ENCODE results near the gene KSR2. TPM values are rescaled to one million over a fixed set of nuclear protein-coding genes. Genes with fewer than 3 reads are reported as not detected.

The KSR2 gene
- total RNA-seq, 4 donors from 2014 or later, result 0.32 to 7.0 (median 0.60) TPM

DNA sequence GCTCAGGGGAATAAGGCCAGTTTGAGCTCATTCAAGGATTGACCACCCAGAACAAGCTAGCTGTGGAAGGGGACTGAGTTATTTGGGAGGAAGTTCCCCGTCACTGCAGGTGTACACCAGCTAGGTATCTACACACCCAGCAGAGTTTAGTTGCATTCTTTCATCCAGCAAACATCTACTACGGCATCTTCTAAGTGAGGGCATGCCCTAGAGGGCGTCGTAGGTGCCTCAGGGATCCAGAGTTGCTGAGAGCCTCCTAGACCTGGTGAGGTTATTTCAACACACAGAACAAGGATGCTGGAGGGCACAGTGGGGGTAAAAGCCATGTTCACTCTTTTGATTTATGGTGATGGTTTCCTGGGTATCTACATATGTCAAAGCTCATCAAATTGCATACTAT, 149.6 kb downstream of the KSR2 start:
- intact Hi-C loops (cut with DNase I; ENCODE audit: low total_unique reads), result no loop called here
- no peak overlapping the region for H3K27ac ChIP-seq
- no peak for TF ChIP-seq POLR2AphosphoS5 (IDR thresholded peaks at IDR 0.05)
- TF ChIP-seq, protein P1, sequence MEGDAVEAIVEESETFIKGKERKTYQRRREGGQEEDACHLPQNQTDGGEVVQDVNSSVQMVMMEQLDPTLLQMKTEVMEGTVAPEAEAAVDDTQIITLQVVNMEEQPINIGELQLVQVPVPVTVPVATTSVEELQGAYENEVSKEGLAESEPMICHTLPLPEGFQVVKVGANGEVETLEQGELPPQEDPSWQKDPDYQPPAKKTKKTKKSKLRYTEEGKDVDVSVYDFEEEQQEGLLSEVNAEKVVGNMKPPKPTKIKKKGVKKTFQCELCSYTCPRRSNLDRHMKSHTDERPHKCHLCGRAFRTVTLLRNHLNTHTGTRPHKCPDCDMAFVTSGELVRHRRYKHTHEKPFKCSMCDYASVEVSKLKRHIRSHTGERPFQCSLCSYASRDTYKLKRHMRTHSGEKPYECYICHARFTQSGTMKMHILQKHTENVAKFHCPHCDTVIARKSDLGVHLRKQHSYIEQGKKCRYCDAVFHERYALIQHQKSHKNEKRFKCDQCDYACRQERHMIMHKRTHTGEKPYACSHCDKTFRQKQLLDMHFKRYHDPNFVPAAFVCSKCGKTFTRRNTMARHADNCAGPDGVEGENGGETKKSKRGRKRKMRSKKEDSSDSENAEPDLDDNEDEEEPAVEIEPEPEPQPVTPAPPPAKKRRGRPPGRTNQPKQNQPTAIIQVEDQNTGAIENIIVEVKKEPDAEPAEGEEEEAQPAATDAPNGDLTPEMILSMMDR (IDR thresholded peaks at IDR 0.05), result no peak
- TF ChIP-seq POLR2A (IDR thresholded peaks at IDR 0.05), result no peak
- no peak for TF ChIP-seq EP300 (IDR thresholded peaks at IDR 0.05; ENCODE audit: low read depth)

DNA sequence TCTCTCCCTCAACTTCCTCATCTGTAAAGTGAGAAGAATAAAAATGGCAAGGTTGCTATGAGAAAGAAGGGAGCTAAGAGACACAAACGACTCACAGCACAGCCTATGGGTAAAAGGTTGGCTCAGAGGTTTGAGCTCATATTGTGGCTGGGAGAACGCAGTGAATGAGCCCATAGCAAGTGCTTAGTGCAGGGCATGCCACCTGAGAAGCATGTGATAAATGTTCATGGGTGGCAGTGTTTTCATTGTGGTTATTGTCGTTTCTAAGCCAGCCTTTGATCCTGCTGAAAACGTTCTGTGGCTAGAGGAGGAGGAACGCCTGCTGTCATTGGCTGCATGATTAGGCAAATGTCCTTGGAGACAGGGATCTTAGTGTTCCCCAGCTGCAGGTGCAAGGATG, 150.4 kb downstream of the KSR2 start:
- intact Hi-C loops (cut with DNase I; ENCODE audit: low total_unique reads) (no loop called here), in situ Hi-C loops (cut with MboI; ENCODE audit: low pct_ligation_motif_present in 1 of 4, low pct_unique_long_range_greater_than_20kb in 1 of 4, low sequenced_read_pairs in 3 of 4) (no loop called here)
- no peak for DNase-seq
- Histone ChIP-seq H3K9me3 (no peaks in the 10 kb centered on the region), H3K36me3 (no peaks in the 10 kb centered on the region), H3K27me3 (no peaks in the 10 kb centered on the region), H3K4me3 (no peak overlapping the region), H3K4me1 (peaks cover 0 to 20% (median 8%) of the 10 kb centered on the region in 4 donors), H3K27ac (peak overlapping the region in 1 of 4 donors; percentile 40)
- TF ChIP-seq, protein P1 (IDR thresholded peaks at IDR 0.05), result no peak
- TF ChIP-seq EP300 (IDR thresholded peaks at IDR 0.05; ENCODE audit: low read depth) (no peak), POLR2AphosphoS5 (IDR thresholded peaks at IDR 0.05) (no peak), POLR2A (IDR thresholded peaks at IDR 0.05) (no peak)
- 0 to 18% methylated on average over 1 to 5 of the region's 5 CpGs for WGBS, 2 donors (ENCODE audit: low coverage in 1 of 2)

More for the DNA sequence above, 149.6 kb downstream of the KSR2 start:
- H3K4me1 ChIP-seq, result peaks cover 0 to 20% (median 8%) of the 10 kb centered on the region in 4 donors
- no peaks in the 10 kb centered on the region for H3K36me3 ChIP-seq
- WGBS, 2 donors (ENCODE audit: low coverage in 1 of 2), result 38% methylated on average over 3 of the region's 4 CpGs; no CpG with 5 or more reads in 1 of the 2 donors
- no peaks in the 10 kb centered on the region for H3K27me3 ChIP-seq
- in situ Hi-C loops (cut with MboI; ENCODE audit: low pct_ligation_motif_present in 1 of 4, low pct_unique_long_range_greater_than_20kb in 1 of 4, low sequenced_read_pairs in 3 of 4), result no loop called here
- no peaks in the 10 kb centered on the region for H3K9me3 ChIP-seq
- H3K4me3 ChIP-seq, result no peak overlapping the region
- no peak for DNase-seq

DNA sequence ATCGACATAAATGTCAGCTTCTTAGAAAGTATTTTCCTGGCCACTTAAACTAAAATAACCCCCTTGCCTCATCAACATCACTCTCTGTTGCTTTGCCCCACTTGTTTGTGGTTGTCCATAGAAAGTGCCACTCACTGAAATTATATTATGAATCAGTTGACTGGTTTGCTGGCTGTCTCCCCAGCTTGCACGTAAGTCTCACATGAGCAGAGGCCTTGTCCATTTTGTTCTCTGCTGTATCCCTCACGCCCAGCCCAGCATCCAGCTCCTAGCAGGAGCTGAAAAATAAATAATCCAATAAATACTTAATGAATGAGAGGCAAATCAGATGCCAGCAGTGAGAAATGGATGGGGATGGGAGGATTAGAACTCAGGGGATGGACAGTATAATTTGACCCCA, 159.3 kb downstream of the KSR2 start:
- Histone ChIP-seq H3K4me3 (no peak overlapping the region), H3K36me3 (no peaks in the 10 kb centered on the region), H3K9me3 (no peaks in the 10 kb centered on the region), H3K27ac (no peak overlapping the region), H3K4me1 (no peaks in the 10 kb centered on the region), H3K27me3 (no peaks in the 10 kb centered on the region)
- in situ Hi-C loops (cut with MboI; ENCODE audit: low pct_ligation_motif_present in 1 of 4, low pct_unique_long_range_greater_than_20kb in 1 of 4, low sequenced_read_pairs in 3 of 4), result no loop called here
- 71 to 81% methylated on average over 1 to 3 of the region's 3 CpGs for WGBS, 2 donors (ENCODE audit: low coverage in 1 of 2)
- intact Hi-C loops (cut with DNase I; ENCODE audit: low total_unique reads), result no loop called here
- TF ChIP-seq POLR2AphosphoS5 (IDR thresholded peaks at IDR 0.05), result no peak
- TF ChIP-seq, protein P1 (IDR thresholded peaks at IDR 0.05), result no peak
- no peak for TF ChIP-seq POLR2A (IDR thresholded peaks at IDR 0.05)
- DNase-seq, result no peak

DNA sequence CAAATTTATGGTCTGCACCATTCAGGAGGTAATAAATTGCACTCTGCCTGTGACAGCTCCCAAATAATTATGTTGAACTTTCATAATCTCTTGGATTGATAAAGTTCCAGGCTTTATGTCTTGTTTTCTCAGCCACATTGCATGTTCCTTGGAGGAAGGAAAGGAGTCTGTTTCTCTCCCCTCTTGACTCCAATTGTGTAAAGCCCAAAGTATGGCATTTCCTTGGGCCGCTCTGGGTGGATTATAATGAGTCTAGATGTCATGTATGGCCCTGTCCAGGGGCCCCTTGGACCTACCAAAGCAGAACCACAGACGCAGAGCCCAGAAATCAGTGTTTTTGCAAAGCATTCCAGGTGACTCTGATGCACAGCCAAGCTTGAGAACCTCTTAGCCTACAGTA, 160.8 kb downstream of the KSR2 start:
- Histone ChIP-seq H3K27ac (no peak overlapping the region), H3K4me3 (no peak overlapping the region), H3K36me3 (no peaks in the 10 kb centered on the region), H3K27me3 (no peaks in the 10 kb centered on the region), H3K9me3 (no peaks in the 10 kb centered on the region), H3K4me1 (peaks cover 0 to 6% (median 2%) of the 10 kb centered on the region in 4 donors)
- WGBS, 2 donors (ENCODE audit: low coverage in 1 of 2), result 67 to 72% methylated on average over 1 to 2 of the region's 2 CpGs
- in situ Hi-C loops (cut with MboI; ENCODE audit: low pct_ligation_motif_present in 1 of 4, low pct_unique_long_range_greater_than_20kb in 1 of 4, low sequenced_read_pairs in 3 of 4), result no loop called here
- TF ChIP-seq EP300 (IDR thresholded peaks at IDR 0.05; ENCODE audit: low read depth), result no peak
- TF ChIP-seq, protein P1 (IDR thresholded peaks at IDR 0.05), result no peak
- TF ChIP-seq POLR2AphosphoS5 (IDR thresholded peaks at IDR 0.05), result no peak
- no peak for TF ChIP-seq POLR2A (IDR thresholded peaks at IDR 0.05)
- DNase-seq, result no peak
- intact Hi-C loops (cut with DNase I; ENCODE audit: low total_unique reads), result no loop called here
